HepG2 (cell line): ENCODE results near the gene NSL1. TPM values are rescaled to one million over a fixed set of nuclear protein-coding genes. Genes with fewer than 3 reads are reported as not detected.
A peak's percentile ranks its signal among the peaks of the same experiment; 100 is the strongest.

Source experiments
- ATAC-seq: fragments of 200-7000 bp; cut with Tn5 transposase; 3 replicates; pipeline ENCODE4 v1.9.1; 2020; ENCODE audit warnings: mild to moderate bottlenecking, moderate library complexity
- BruUV-seq: library from RNA; stranded (reverse); fragments of 400-500 nt; replicated peaks from 2 replicates; lab custom pipeline; 2021; lab: Mats Ljungman, UMichigan
- CTCF ChIA-PET: fragments of 300-600 bp; formaldehyde crosslinking; extraction: SDS; loops from one replicate; lab custom pipeline; 2021; ENCODE audit warnings: low total read pairs, inconsistent platforms, low intra/inter-chr PET ratio; lab: Yijun Ruan, JAX
- POLR2A ChIA-PET: fragments of 350-600 bp; sonication (Branson Sonifier 250); formaldehyde crosslinking; loops from one replicate; lab custom pipeline; 2020; ENCODE audit warnings: antibody characterized with exemption, inconsistent platforms; lab: Yijun Ruan, JAX
- DNase-seq: peaks from one replicate; pipeline ENCODE4 v3.0.0-alpha.2; 2015; ENCODE audit warnings: low spot score
- FAIRE-seq: peaks from 3 replicates; lab custom pipeline; 2011; peaks lifted over from hg19 to GRCh38; lab: Jason Lieb, UNC
- H2AFZ ChIP-seq: one replicate; pipeline ENCODE4 v1.6.1; 2011; ENCODE audit warnings: low read length, inconsistent platforms
- H3K27ac ChIP-seq: fragments of 300-600 bp; 3 replicates; pipeline ENCODE4 v1.8.0; 2011; ENCODE audit warnings: mixed run types, mild to moderate bottlenecking, mixed read lengths, low read length, inconsistent platforms; ENCODE audit not compliant: insufficient read depth; ENCODE audit errors: extremely low read length
- H3K27me3 ChIP-seq, 2 experiments: fragments of 200-600 bp in 1 of 2; 2 replicates in 1 of 2; 3 replicates in 1 of 2; pipeline versions ENCODE4 v1.6.0 to v1.8.0; 2011; ENCODE audit warnings: low read length in 2 of 2, mild to moderate bottlenecking in 2 of 2, moderate library complexity in 2 of 2, inconsistent platforms in 1 of 2; ENCODE audit not compliant: insufficient read depth in 2 of 2, control insufficient read depth in 1 of 2
- H3K36me3 ChIP-seq, 2 experiments: fragments of 200-600 bp in 1 of 2; replicated peaks in 1 of 2; 2 replicates in 1 of 2; 3 replicates in 1 of 2; pipeline versions ENCODE4 v1.5.1 to v1.8.0; 2011; ENCODE audit warnings: low read length in 2 of 2, inconsistent platforms in 1 of 2; ENCODE audit not compliant: insufficient read depth in 2 of 2, control insufficient read depth in 1 of 2
- H3K4me1 ChIP-seq: 2 replicates; pipeline ENCODE4 v1.5.1; 2012; ENCODE audit warnings: low read length, inconsistent platforms; ENCODE audit not compliant: insufficient read depth
- H3K4me2 ChIP-seq: 2 replicates; pipeline ENCODE4 v1.6.0; 2011; ENCODE audit warnings: low read depth, low read length, inconsistent platforms
- H3K4me3 ChIP-seq, 3 experiments: fragments of 200-600 bp in 1 of 3; sonication (generic), shearing (Covaris generic) in 1 of 3; replicated peaks in 1 of 3; 2 replicates each; pipeline ENCODE4 v1.5.1; 2011 to 2016; ENCODE audit warnings: low read length in 3 of 3, inconsistent platforms in 2 of 3, low read depth in 2 of 3, mild to moderate bottlenecking in 2 of 3, control low read depth in 1 of 3, mixed read lengths in 1 of 3; ENCODE audit not compliant: insufficient read depth in 1 of 3
- H3K79me2 ChIP-seq: one replicate; pipeline ENCODE4 v1.6.1; 2011; ENCODE audit warnings: low read length, inconsistent platforms; ENCODE audit not compliant: insufficient read depth
- H3K9ac ChIP-seq: 2 replicates; pipeline ENCODE4 v1.6.0; 2011; ENCODE audit warnings: mild to moderate bottlenecking, low read depth, low read length, inconsistent platforms; ENCODE audit not compliant: insufficient read depth
- H3K9me3 ChIP-seq: 2 replicates; pipeline ENCODE4 v1.5.1; 2012; ENCODE audit warnings: mild to moderate bottlenecking, low read length
- H4K20me1 ChIP-seq: 2 replicates; pipeline ENCODE4 v1.6.0; 2011; ENCODE audit warnings: inconsistent platforms, mild to moderate bottlenecking, low read length, moderate library complexity; ENCODE audit not compliant: insufficient read depth
- CENPBD1 ChIP-seq: sonication (generic); formaldehyde crosslinking; IDR thresholded peaks from 2 replicates; pipeline ENCODE4 v1.8.0; 2022; ENCODE audit warnings: missing genetic modification reagents, low read depth, mild to moderate bottlenecking, borderline replicate concordance
- CERS6 ChIP-seq: sonication (generic); formaldehyde crosslinking; IDR thresholded peaks from 2 replicates; pipeline ENCODE4 v1.5.0; 2020; ENCODE audit warnings: missing genetic modification reagents
- EP300 ChIP-seq, 3 experiments: sonication (generic) in 1 of 3; formaldehyde crosslinking in 1 of 3; IDR thresholded peaks; 2 replicates each; pipeline versions ENCODE4 v1.5.1 to v1.6.1; 2011 to 2020; ENCODE audit warnings: low read depth in 2 of 3, low read length in 2 of 3, borderline replicate concordance in 1 of 3, improper control_type of control experiment in 1 of 3, mild to moderate bottlenecking in 1 of 3, missing genetic modification reagents in 1 of 3, moderate library complexity in 1 of 3
- GPN1 ChIP-seq: sonication (generic); formaldehyde crosslinking; IDR thresholded peaks from 2 replicates; pipeline ENCODE4 v1.5.1; 2020; ENCODE audit warnings: missing genetic modification reagents, borderline replicate concordance
- NR2F6 ChIP-seq, 2 experiments: IDR thresholded peaks; 2 replicates each; pipeline ENCODE4 v1.6.1; 2016; ENCODE audit warnings: antibody characterized with exemption in 1 of 2, mild to moderate bottlenecking in 1 of 2
- STAT6 ChIP-seq: sonication (generic); formaldehyde crosslinking; IDR thresholded peaks from 2 replicates; pipeline ENCODE4 v1.4.0; 2020; ENCODE audit warnings: missing genetic modification reagents, mild to moderate bottlenecking, borderline replicate concordance
- TAF1 ChIP-seq: sonication (generic); formaldehyde crosslinking; IDR thresholded peaks from 2 replicates; pipeline ENCODE4 v1.4.0; 2020; ENCODE audit warnings: missing genetic modification reagents
- TBX3 ChIP-seq: fragments of 450-650 bp; IDR thresholded peaks from 2 replicates; pipeline ENCODE4 v1.6.1; 2017; ENCODE audit warnings: antibody characterized with exemption, mild to moderate bottlenecking, inconsistent platforms, borderline replicate concordance
- TCF7L2 ChIP-seq: IDR thresholded peaks from 2 replicates; pipeline ENCODE4 v1.6.1; 2011; ENCODE audit warnings: mild to moderate bottlenecking, low read depth, low read length, moderate library complexity
- ZNF280B ChIP-seq: sonication (generic); formaldehyde crosslinking; IDR thresholded peaks from 2 replicates; pipeline ENCODE4 v1.5.0; 2020; ENCODE audit warnings: missing genetic modification reagents, mild to moderate bottlenecking, borderline replicate concordance
- ZNF550 ChIP-seq: sonication (generic); formaldehyde crosslinking; IDR thresholded peaks from 2 replicates; pipeline ENCODE4 v1.4.0; 2020; ENCODE audit warnings: mild to moderate bottlenecking, missing genetic modification reagents, borderline replicate concordance
- WGBS: methylation state at CpG from one replicate; pipeline ENCODE4 v1.1.6; 2017; ENCODE audit warnings: low lambda C conversion rate; 5-methylcytosine and 5-hydroxymethylcytosine counted together
- in situ Hi-C: cut with HindIII; loops from 2 replicates; pipeline ENCODE4 v1.10.0; 2017; ENCODE audit warnings: low pct_unique_long_range_greater_than_20kb; ENCODE audit not compliant: extremely low pct_ligation_motif_present
- intact Hi-C: fragments of 100-400 bp; cut with micrococcal nuclease; formaldehyde crosslinking; loops from one replicate; pipeline ENCODE4 v1.10.0; 2022; ENCODE audit not compliant: unreplicated experiment
- polyA plus RNA-seq, 8 experiments: library from polyadenylated mRNA; depleted of rRNA in 3 of 8; stranded (reverse) in 7 of 8; unstranded in 1 of 8; fragments of >200 nt; fragmentation: Illumina TruSeq in 4 of 8; extraction: Trizol in 4 of 8; gene quantifications; 2 replicates each; pipeline versions ENCODE4 v1.2.1 to v1.2.3, GENCODE V29; 2011 to 2016; ENCODE audit warnings: low read depth in 4 of 8, missing spikeins in 1 of 8, mixed read lengths in 1 of 8; ENCODE audit not compliant: insufficient read depth in 1 of 8
- total RNA-seq, 5 experiments: library from RNA; depleted of rRNA; stranded (reverse); fragments of >200 nt; fragmentation: Illumina TruSeq; extraction: Trizol; gene quantifications; 2 replicates each; pipeline ENCODE4 v1.2.3, GENCODE V29; 2016; ENCODE audit warnings: low read depth in 1 of 5

NSL1 gene
- total and polyA plus RNA-seq, 2 of the 13 experiments (the other 11 are each of a cell fraction or from before 2014, with no cell fraction given), result 34.5 to 77.4 TPM

- TF ChIP-seq EP300 (IDR thresholded peaks at IDR 0.05; ENCODE audit: low read depth in 2 of 2, low read length in 2 of 2), result peak in 1 of 2 experiments; percentile 77; a peak in 2 of 4 replicates
- TF ChIP-seq EP300 (CRISPR knock-in tag; IDR thresholded peaks at IDR 0.05; ENCODE audit: borderline replicate concordance), result peak; percentile 28; the same call in 1 of the 2 replicates
- TF ChIP-seq TAF1 (CRISPR knock-in tag), result no peak
- peak; percentile 56; the same call in 1 of the 2 replicates for TF ChIP-seq NR2F6 (IDR thresholded peaks at IDR 0.05)
- peak; percentile 63; the same call in 1 of the 2 replicates for TF ChIP-seq NR2F6 (CRISPR knock-in tag; IDR thresholded peaks at IDR 0.05)
- no peak for TF ChIP-seq GPN1
Observed at GRCh38 chr1:212721388-212722247, 70.0 kb downstream of the NSL1 start (continued).

- TF ChIP-seq CERS6 (CRISPR knock-in tag) (no peak), ZNF550 (CRISPR knock-in tag) (no peak), STAT6 (CRISPR knock-in tag) (no peak), TBX3 (no peak), TCF7L2 (no peak), ZNF280B (no peak), CENPBD1 (CRISPR knock-in tag) (no peak)
- FAIRE-seq, result no peak
- H3K9me3 ChIP-seq, result no peaks in the 10 kb centered on the region
- H4K20me1 ChIP-seq, result no peaks in the 10 kb centered on the region
- in situ Hi-C loops (no loop called here), intact Hi-C loops (no loop called here)
- H3K4me1 ChIP-seq, result peaks cover 34% of the 10 kb centered on the region
- H3K27ac ChIP-seq, result no peak overlapping the region
- H3K9ac ChIP-seq, result no peak overlapping the region
- no TSS peak for BruUV-seq
- no peaks in the 10 kb centered on the region; a peak in 1 of 5 replicates for H3K36me3 ChIP-seq
- no peak overlapping the region for H3K4me3 ChIP-seq
- POLR2A ChIA-PET, result no interaction called here
- H3K27me3 ChIP-seq, result 0 out of 5 replicates have a peak, but pooled peaks cover 0 to 3% of the 10 kb centered on the region in 2 experiments
- H3K4me2 ChIP-seq, result no peak overlapping the region
- CTCF ChIA-PET, result no interaction called here
- H2AFZ ChIP-seq, result no peak overlapping the region
- ATAC-seq, result no peak
- DNase-seq, result no peak
- no peaks in the 10 kb centered on the region for H3K79me2 ChIP-seq
- WGBS, result 57% methylated on average over 2 of the region's 2 CpGs
Observed at GRCh38 chr1:212719633-212720032, 71.9 kb downstream of the NSL1 start.
